ENCODE results near the gene LACRT. TPM values are rescaled to one million over a fixed set of nuclear protein-coding genes. Genes with fewer than 3 reads are reported as not detected.

Gene LACRT
- total and polyA plus RNA-seq, 2 of the 13 experiments (the other 11 are each of a cell fraction or from before 2014, with no cell fraction given) = not detected

DNA sequence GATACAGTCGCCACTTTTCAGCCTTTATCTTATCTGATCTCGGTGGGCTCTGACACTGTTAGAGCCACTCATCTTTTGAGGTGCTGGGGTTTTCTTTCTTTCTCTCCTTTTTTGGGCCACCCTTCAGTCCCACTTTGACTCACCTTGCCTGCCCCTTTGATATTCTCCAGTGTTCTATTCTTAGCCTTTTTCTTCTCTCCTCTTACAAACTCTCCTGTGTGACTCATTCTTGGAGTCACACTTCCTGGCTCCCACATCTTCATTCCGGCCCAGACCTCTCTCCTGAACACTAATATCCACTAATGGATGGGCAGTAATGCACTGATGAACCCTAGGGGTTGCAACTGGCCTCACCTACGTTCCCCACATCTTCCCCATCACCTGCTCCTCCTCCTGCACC is 15.7 kb upstream of the LACRT start:
- CTCF ChIA-PET (ENCODE audit: low intra/inter-chr PET ratio, low total read pairs) = no interaction called here
- POLR2A ChIA-PET = no interaction called here
- no peak for DNase-seq (ENCODE audit: low spot score)

DNA sequence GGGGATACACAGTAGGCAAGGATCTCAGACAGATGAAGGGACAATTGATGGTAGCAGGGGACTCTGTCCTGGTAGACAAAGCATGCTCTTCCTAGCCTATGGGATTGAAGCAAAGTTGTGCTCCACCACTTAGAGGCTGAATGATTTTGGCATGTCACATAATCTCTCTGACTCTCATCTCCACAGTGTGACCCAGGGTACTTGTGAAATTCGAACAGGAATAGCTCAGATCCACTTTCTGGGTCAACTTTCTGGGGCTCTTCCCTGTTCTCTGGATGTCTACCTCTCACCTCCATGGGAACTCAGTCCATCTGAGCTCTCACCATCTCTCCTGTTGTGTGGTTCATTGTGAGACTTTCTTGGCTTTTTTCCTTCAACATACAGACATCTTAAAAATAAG is 15.1 kb upstream of the LACRT start:
- POLR2A ChIA-PET = no interaction called here
- Histone ChIP-seq H2AFZ (ENCODE audit: low read length) (no peak overlapping the region), H3K27me3 (ENCODE audit: control insufficient read depth in 1 of 2, insufficient read depth in 2 of 2, low read length in 2 of 2) (peaks cover 0 to 30% of the 10 kb centered on the region in 2 experiments; a peak in 3 of 5 replicates), H3K9me3 (ENCODE audit: low read length) (no peaks in the 10 kb centered on the region), H4K20me1 (ENCODE audit: insufficient read depth, low read length) (no peaks in the 10 kb centered on the region), H3K4me2 (ENCODE audit: low read depth, low read length) (no peak overlapping the region), H3K27ac (ENCODE audit: extremely low read length, insufficient read depth, low read length) (no peak overlapping the region), H3K4me3 (replicated peaks in 1 of 3; ENCODE audit: insufficient read depth in 1 of 3, low read depth in 2 of 3, low read length in 3 of 3) (no peak overlapping the region), H3K9ac (ENCODE audit: insufficient read depth, low read depth, low read length) (no peak overlapping the region), H3K79me2 (ENCODE audit: insufficient read depth, low read length) (no peaks in the 10 kb centered on the region), H3K36me3 (replicated peaks in 1 of 2; ENCODE audit: control insufficient read depth in 1 of 2, insufficient read depth in 2 of 2, low read length in 2 of 2) (no peaks in the 10 kb centered on the region), H3K4me1 (ENCODE audit: insufficient read depth, low read length) (no peaks in the 10 kb centered on the region)
- CTCF ChIA-PET (ENCODE audit: low intra/inter-chr PET ratio, low total read pairs) = no interaction called here
- in situ Hi-C loops (cut with HindIII; ENCODE audit: extremely low pct_ligation_motif_present, low pct_unique_long_range_greater_than_20kb) (no loop called here), intact Hi-C loops (cut with micrococcal nuclease; ENCODE audit: unreplicated experiment) (no loop called here)
- ATAC-seq = no peak
- FAIRE-seq = no peak
- BruUV-seq (replicated peaks) = no TSS peak
- DNase-seq (ENCODE audit: low spot score) = no peak
- WGBS (ENCODE audit: low lambda C conversion rate) = no CpG with 5 or more reads among the region's 1 CpG
- TF ChIP-seq, protein P1, sequence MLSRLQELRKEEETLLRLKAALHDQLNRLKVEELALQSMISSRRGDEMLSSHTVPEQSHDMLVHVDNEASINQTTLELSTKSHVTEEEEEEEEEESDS (CRISPR knock-in tag; IDR thresholded peaks at IDR 0.05; ENCODE audit: borderline replicate concordance) = no peak
- TF ChIP-seq ZNF768 (CRISPR knock-in tag; IDR thresholded peaks at IDR 0.05) (no peak), ZNF44 (CRISPR knock-in tag; IDR thresholded peaks at IDR 0.05) (no peak), MIER2 (CRISPR knock-in tag; IDR thresholded peaks at IDR 0.05) (no peak), ELF3 (CRISPR knock-in tag; IDR thresholded peaks at IDR 0.05) (no peak)
- TF ChIP-seq, protein P2, sequence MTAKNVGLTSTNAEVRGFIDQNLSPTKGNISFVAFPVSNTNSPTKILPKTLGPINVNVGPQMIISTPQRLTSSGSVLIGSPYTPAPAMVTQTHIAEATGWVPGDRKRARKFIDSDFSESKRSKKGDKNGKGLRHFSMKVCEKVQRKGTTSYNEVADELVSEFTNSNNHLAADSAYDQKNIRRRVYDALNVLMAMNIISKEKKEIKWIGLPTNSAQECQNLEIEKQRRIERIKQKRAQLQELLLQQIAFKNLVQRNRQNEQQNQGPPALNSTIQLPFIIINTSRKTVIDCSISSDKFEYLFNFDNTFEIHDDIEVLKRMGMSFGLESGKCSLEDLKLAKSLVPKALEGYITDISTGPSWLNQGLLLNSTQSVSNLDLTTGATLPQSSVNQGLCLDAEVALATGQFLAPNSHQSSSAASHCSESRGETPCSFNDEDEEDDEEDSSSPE (CRISPR knock-in tag; IDR thresholded peaks at IDR 0.05) = no peak
- TF ChIP-seq, protein P3, sequence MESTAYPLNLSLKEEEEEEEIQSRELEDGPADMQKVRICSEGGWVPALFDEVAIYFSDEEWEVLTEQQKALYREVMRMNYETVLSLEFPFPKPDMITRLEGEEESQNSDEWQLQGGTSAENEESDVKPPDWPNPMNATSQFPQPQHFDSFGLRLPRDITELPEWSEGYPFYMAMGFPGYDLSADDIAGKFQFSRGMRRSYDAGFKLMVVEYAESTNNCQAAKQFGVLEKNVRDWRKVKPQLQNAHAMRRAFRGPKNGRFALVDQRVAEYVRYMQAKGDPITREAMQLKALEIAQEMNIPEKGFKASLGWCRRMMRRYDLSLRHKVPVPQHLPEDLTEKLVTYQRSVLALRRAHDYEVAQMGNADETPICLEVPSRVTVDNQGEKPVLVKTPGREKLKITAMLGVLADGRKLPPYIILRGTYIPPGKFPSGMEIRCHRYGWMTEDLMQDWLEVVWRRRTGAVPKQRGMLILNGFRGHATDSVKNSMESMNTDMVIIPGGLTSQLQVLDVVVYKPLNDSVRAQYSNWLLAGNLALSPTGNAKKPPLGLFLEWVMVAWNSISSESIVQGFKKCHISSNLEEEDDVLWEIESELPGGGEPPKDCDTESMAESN (CRISPR knock-in tag; conservative IDR thresholded peaks at IDR 0.05) = no peak

More for the DNA sequence above, 15.7 kb upstream of the LACRT start:
- Histone ChIP-seq H4K20me1 (ENCODE audit: insufficient read depth, low read length) (no peaks in the 10 kb centered on the region), H3K9me3 (ENCODE audit: low read length) (no peaks in the 10 kb centered on the region), H3K27me3 (ENCODE audit: control insufficient read depth in 1 of 2, insufficient read depth in 2 of 2, low read length in 2 of 2) (peaks cover 0 to 25% of the 10 kb centered on the region in 2 experiments; a peak in 3 of 5 replicates), H3K9ac (ENCODE audit: insufficient read depth, low read depth, low read length) (no peak overlapping the region), H3K79me2 (ENCODE audit: insufficient read depth, low read length) (no peaks in the 10 kb centered on the region), H2AFZ (ENCODE audit: low read length) (no peak overlapping the region), H3K4me1 (ENCODE audit: insufficient read depth, low read length) (no peaks in the 10 kb centered on the region), H3K4me3 (replicated peaks in 1 of 3; ENCODE audit: insufficient read depth in 1 of 3, low read depth in 2 of 3, low read length in 3 of 3) (no peak overlapping the region), H3K27ac (ENCODE audit: extremely low read length, insufficient read depth, low read length) (no peak overlapping the region), H3K36me3 (replicated peaks in 1 of 2; ENCODE audit: control insufficient read depth in 1 of 2, insufficient read depth in 2 of 2, low read length in 2 of 2) (no peaks in the 10 kb centered on the region), H3K4me2 (ENCODE audit: low read depth, low read length) (no peak overlapping the region)
- TF ChIP-seq SETDB1 (CRISPR knock-in tag; IDR thresholded peaks at IDR 0.05; ENCODE audit: borderline replicate concordance) (no peak), SAP130 (CRISPR knock-in tag; IDR thresholded peaks at IDR 0.05; ENCODE audit: low read depth) (no peak), AHR (CRISPR knock-in tag; IDR thresholded peaks at IDR 0.05) (no peak), TEAD3 (CRISPR knock-in tag; optimal IDR thresholded peaks at IDR 0.05; ENCODE audit: borderline replicate concordance) (no peak), GABPB1 (CRISPR knock-in tag; IDR thresholded peaks at IDR 0.05) (no peak), DNMT3B (CRISPR knock-in tag; conservative IDR thresholded peaks at IDR 0.05) (no peak), NFRKB (IDR thresholded peaks at IDR 0.05) (no peak), ATAD3A (CRISPR knock-in tag; IDR thresholded peaks at IDR 0.05) (no peak), KLF9 (CRISPR knock-in tag; IDR thresholded peaks at IDR 0.05; ENCODE audit: low read depth) (no peak), ZNF589 (CRISPR knock-in tag; conservative IDR thresholded peaks at IDR 0.05) (no peak), ATRX (CRISPR knock-in tag; IDR thresholded peaks at IDR 0.05; ENCODE audit: borderline replicate concordance) (no peak), KLF15 (CRISPR knock-in tag; IDR thresholded peaks at IDR 0.05; ENCODE audit: borderline replicate concordance) (no peak), ZNF782 (CRISPR knock-in tag; IDR thresholded peaks at IDR 0.05; ENCODE audit: borderline replicate concordance) (no peak)
- TF ChIP-seq, protein P4, sequence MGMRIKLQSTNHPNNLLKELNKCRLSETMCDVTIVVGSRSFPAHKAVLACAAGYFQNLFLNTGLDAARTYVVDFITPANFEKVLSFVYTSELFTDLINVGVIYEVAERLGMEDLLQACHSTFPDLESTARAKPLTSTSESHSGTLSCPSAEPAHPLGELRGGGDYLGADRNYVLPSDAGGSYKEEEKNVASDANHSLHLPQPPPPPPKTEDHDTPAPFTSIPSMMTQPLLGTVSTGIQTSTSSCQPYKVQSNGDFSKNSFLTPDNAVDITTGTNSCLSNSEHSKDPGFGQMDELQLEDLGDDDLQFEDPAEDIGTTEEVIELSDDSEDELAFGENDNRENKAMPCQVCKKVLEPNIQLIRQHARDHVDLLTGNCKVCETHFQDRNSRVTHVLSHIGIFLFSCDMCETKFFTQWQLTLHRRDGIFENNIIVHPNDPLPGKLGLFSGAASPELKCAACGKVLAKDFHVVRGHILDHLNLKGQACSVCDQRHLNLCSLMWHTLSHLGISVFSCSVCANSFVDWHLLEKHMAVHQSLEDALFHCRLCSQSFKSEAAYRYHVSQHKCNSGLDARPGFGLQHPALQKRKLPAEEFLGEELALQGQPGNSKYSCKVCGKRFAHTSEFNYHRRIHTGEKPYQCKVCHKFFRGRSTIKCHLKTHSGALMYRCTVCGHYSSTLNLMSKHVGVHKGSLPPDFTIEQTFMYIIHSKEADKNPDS (CRISPR knock-in tag; IDR thresholded peaks at IDR 0.05) = no peak
- intact Hi-C loops (cut with micrococcal nuclease; ENCODE audit: unreplicated experiment) = no loop called here
- FAIRE-seq = no peak
- no TSS peak for BruUV-seq (replicated peaks)
- WGBS (ENCODE audit: low lambda C conversion rate) = 2% methylated on average over 4 of the region's 4 CpGs
- in situ Hi-C loops (cut with HindIII; ENCODE audit: extremely low pct_ligation_motif_present, low pct_unique_long_range_greater_than_20kb) = no loop called here
- ATAC-seq = no peak
